Calu3 (cell line): ENCODE data around the gene PFDN5. TPM values are rescaled to one million over a fixed set of nuclear protein-coding genes. Genes with fewer than 3 reads are reported as not detected.
A peak's percentile ranks its signal among the peaks of the same experiment; 100 is the strongest.
"Not testable (repeated sequence)": the region's sequence is repeated elsewhere in the genome, so short reads cannot be mapped to it uniquely, and the experiment has no call there.

Experiments
- BruUV-seq: library from RNA; stranded (reverse); fragments of 400-500 nt; replicated peaks from 2 replicates; lab custom pipeline; 2021; lab: Mats Ljungman, UMichigan
- CTCF ChIA-PET: fragments of 300-600 bp; sonication (Branson Sonifier 250); formaldehyde crosslinking; loops from one replicate; lab custom pipeline; 2022; ENCODE audit warnings: antibody characterized with exemption; lab: Charles Lee
- DNase-seq: peaks from one replicate; pipeline ENCODE4 v3.0.0; 2022
- H3K27ac Mint-ChIP-seq: one replicate; pipeline ENCODE4 v1.8.0; 2022; ENCODE audit warnings: mixed read lengths; ENCODE audit not compliant: unreplicated experiment
- H3K27me3 Mint-ChIP-seq: one replicate; pipeline ENCODE4 v1.8.0; 2022; ENCODE audit warnings: mixed read lengths; ENCODE audit not compliant: unreplicated experiment
- H3K36me3 Mint-ChIP-seq: one replicate; pipeline ENCODE4 v1.8.0; 2022; ENCODE audit warnings: mild to moderate bottlenecking, moderate library complexity, mixed read lengths; ENCODE audit not compliant: insufficient read depth, unreplicated experiment
- H3K4me1 Mint-ChIP-seq: one replicate; pipeline ENCODE4 v1.8.0; 2022; ENCODE audit warnings: mild to moderate bottlenecking, low read depth, mixed read lengths; ENCODE audit not compliant: unreplicated experiment
- H3K4me3 Mint-ChIP-seq: one replicate; pipeline ENCODE4 v1.8.0; 2022; ENCODE audit warnings: mild to moderate bottlenecking, low read depth, moderate library complexity, mixed read lengths; ENCODE audit not compliant: unreplicated experiment
- H3K9me3 Mint-ChIP-seq: one replicate; pipeline ENCODE4 v1.8.0; 2022; ENCODE audit warnings: low read depth, mixed read lengths; ENCODE audit not compliant: unreplicated experiment
- intact Hi-C: fragments of 100-400 bp; cut with micrococcal nuclease; formaldehyde crosslinking; loops from one replicate; pipeline ENCODE4 v1.10.0; 2022; ENCODE audit not compliant: unreplicated experiment
- total RNA-seq: library from RNA; stranded (reverse); gene quantifications from 2 replicates; pipeline ENCODE4 v1.2.3, GENCODE V29; 2022
- TF ChIP-seq, protein P1 (sequence below): fragments of 200-600 bp; IDR thresholded peaks from one replicate; pipeline ENCODE4 v1.8.0; 2022; ENCODE audit warnings: antibody characterized with exemption; ENCODE audit not compliant: unreplicated experiment

Gene PFDN5
- total RNA-seq, 1 experiment from 2014 or later, result 178 TPM

DNA sequence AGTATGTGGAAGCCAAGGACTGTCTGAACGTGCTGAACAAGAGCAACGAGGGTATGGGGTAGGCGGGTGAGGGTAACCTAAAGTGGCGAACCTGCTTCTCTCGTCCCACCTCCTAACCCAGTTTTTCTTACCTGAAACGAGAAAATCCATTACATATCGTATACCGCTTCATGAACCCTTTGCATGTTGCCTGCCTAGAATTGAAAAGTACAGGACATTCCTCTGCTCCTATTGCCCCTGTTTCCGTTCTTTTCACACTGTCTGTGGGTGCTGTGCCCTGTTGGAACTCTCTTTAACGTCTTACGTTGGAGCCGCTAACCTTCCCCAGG is 513 bp downstream of the PFDN5 start:
- intact Hi-C loops, result no loop called here
- Mint-ChIP-seq H3K27ac (peak overlapping the region; percentile 66), H3K9me3 (no peaks in the 10 kb centered on the region), H3K4me3 (peak overlapping the region; percentile 90), H3K4me1 (peaks cover 10% of the 10 kb centered on the region), H3K36me3 (peaks cover 54% of the 10 kb centered on the region), H3K27me3 (no peaks in the 10 kb centered on the region)
- DNase-seq, result no peak
- TF ChIP-seq, protein P1, sequence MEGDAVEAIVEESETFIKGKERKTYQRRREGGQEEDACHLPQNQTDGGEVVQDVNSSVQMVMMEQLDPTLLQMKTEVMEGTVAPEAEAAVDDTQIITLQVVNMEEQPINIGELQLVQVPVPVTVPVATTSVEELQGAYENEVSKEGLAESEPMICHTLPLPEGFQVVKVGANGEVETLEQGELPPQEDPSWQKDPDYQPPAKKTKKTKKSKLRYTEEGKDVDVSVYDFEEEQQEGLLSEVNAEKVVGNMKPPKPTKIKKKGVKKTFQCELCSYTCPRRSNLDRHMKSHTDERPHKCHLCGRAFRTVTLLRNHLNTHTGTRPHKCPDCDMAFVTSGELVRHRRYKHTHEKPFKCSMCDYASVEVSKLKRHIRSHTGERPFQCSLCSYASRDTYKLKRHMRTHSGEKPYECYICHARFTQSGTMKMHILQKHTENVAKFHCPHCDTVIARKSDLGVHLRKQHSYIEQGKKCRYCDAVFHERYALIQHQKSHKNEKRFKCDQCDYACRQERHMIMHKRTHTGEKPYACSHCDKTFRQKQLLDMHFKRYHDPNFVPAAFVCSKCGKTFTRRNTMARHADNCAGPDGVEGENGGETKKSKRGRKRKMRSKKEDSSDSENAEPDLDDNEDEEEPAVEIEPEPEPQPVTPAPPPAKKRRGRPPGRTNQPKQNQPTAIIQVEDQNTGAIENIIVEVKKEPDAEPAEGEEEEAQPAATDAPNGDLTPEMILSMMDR, result no peak
- CTCF ChIA-PET, result interaction anchor here (0.5 to 1.3 kb wide), 8 partner anchors 13 to 230 kb away, joined by 3 to 7 read pairs (median 4); partner anchors contain the start of gene AAAS
- BruUV-seq, result no TSS peak

DNA sequence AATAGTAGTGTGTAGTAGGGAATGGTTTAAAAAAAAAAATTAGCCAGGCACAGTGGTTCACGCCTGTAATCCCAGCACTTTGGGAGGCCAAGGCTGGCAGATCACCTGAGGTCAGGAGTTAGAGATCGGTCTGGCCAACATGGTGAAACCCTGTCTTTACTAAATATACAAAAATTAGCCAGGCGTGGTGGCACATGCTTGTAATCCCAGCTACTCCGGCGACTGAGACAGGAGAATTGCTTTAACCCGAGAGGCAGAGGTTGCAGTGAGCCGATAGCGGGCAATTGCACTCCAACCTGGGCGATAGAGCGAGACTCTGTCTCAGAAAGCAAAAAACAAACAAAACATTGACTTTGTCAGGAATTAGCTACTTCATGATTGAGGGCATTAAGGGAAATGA is 1.8 kb downstream of the PFDN5 start:
- CTCF ChIA-PET, result not testable (repeated sequence)
- H3K36me3 Mint-ChIP-seq, result peaks cover 58% of the 10 kb centered on the region

DNA sequence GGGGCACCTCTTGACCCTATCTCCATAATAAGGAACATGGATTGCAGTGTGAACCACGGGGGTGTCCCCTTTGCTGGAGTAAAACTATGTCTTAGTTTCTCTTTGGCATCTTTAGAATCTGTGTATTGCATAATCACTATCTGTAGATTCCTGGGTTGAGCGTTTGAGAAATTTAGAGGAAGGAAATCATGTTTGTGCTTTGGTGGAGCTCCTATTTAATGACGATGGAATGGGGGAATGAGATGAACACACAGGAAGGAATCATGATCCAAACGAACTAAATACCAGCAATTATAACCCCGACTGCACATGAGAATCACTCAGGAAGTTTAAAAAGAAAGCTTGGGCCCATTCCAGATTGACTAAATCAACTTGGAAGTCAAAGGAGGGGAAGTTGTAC is 2.8 kb downstream of the PFDN5 start:
- CTCF ChIA-PET, result no interaction called here
- H3K9me3 Mint-ChIP-seq, result no peaks in the 10 kb centered on the region
- peaks cover 65% of the 10 kb centered on the region for H3K36me3 Mint-ChIP-seq
- TF ChIP-seq, protein P1, result no peak
- no peak for DNase-seq
- peaks cover 29% of the 10 kb centered on the region for H3K4me1 Mint-ChIP-seq
- BruUV-seq, result no TSS peak
- no peak overlapping the region for H3K27ac Mint-ChIP-seq
- intact Hi-C loops, result no loop called here
- H3K4me3 Mint-ChIP-seq, result no peak overlapping the region
- H3K27me3 Mint-ChIP-seq, result no peaks in the 10 kb centered on the region

More for the DNA sequence above, 1.8 kb downstream of the PFDN5 start:
- H3K9me3 Mint-ChIP-seq, H3K4me3 Mint-ChIP-seq, H3K27me3 Mint-ChIP-seq, intact Hi-C loops, DNase-seq, H3K27ac Mint-ChIP-seq: not testable (repeated sequence)
- H3K4me1 Mint-ChIP-seq, result peaks cover 20% of the 10 kb centered on the region
- BruUV-seq, result TSS peak; percentile 59

GRCh38 chr12:53299101-53299453 is 3.7 kb downstream of the PFDN5 start:
- Mint-ChIP-seq H3K36me3 (peaks cover 59% of the 10 kb centered on the region), H3K27ac (peak overlapping the region; percentile 83), H3K27me3 (no peaks in the 10 kb centered on the region), H3K4me3 (peak overlapping the region; percentile 79), H3K4me1 (peaks cover 29% of the 10 kb centered on the region), H3K9me3 (no peaks in the 10 kb centered on the region)
- BruUV-seq, result no TSS peak
- DNase-seq, result peak; percentile 6
- CTCF ChIA-PET, result interaction anchor here (0.5 to 1.6 kb wide), 4 partner anchors 12 to 124 kb away, joined by 3 to 6 read pairs (median 5); partner anchors contain the start of gene AAAS
- TF ChIP-seq, protein P1, result no peak
- intact Hi-C loops, result no loop called here

- TF ChIP-seq, protein P1, result no peak
- H3K27me3 Mint-ChIP-seq, result no peaks in the 10 kb centered on the region
- CTCF ChIA-PET, result interaction anchor here (0.5 to 1.6 kb wide), 4 partner anchors 13 to 123 kb away, joined by 3 to 6 read pairs (median 5); partner anchors contain the start of gene AAAS
- H3K4me1 Mint-ChIP-seq, result peaks cover 29% of the 10 kb centered on the region
- no TSS peak for BruUV-seq
- H3K36me3 Mint-ChIP-seq, result peaks cover 59% of the 10 kb centered on the region
- H3K27ac Mint-ChIP-seq, result peak within 1 kb of the TSS; percentile 83
- H3K4me3 Mint-ChIP-seq, result peak within 1 kb of the TSS; percentile 79
- intact Hi-C loops, result no loop called here
- H3K9me3 Mint-ChIP-seq, result no peaks in the 10 kb centered on the region
- peak; percentile 80 for DNase-seq
Measured at GRCh38 chr12:53299454-53300180, 4.3 kb downstream of the PFDN5 start, which contains the start of gene MYG1. Gene MYG1 (plus strand): TSS chr12:53299695. CDS start chr12:53299738, 43 bp downstream.
